ENCODE results near the gene PTPN2.

- TF ChIP-seq CTCF (IDR thresholded peaks at IDR 0.05) (no peak), POLR2A (IDR thresholded peaks at IDR 0.05) (no peak)
These were observed 47.5 kb downstream of the PTPN2 start for GRCh38 chr18:12836551-12836950.

Measured in right lobe of liver (tissue), 4 donors.